Inflammatory macrophage treated with lipopolysaccharide for 1 hour (primary cell): ENCODE results near the gene SF3B2.
"Not testable (repeated sequence)": the region's sequence is repeated elsewhere in the genome, so short reads cannot be mapped to it uniquely, and the experiment has no call there.

ENCODE experiments used
- DNase-seq, 2 donors: peaks; one replicate each; pipeline ENCODE4 v3.0.0-alpha.2; 2020 to 2022

The SF3B2 gene

GRCh38 chr11:66112601-66113499 lies 60.7 kb downstream of the SF3B2 start:
- peak; percentile 58 to 68 for DNase-seq

GRCh38 chr11:66114957-66115356 lies 62.8 kb downstream of the SF3B2 start:
- DNase-seq = not testable (repeated sequence)

- DNase-seq = no peak
These were observed 63.6 kb downstream of the SF3B2 start for GRCh38 chr11:66115638-66116301.

GRCh38 chr11:66116576-66117361 lies 64.6 kb downstream of the SF3B2 start:
- DNase-seq = no peak

- DNase-seq = no peak
These were observed 66.7 kb downstream of the SF3B2 start for GRCh38 chr11:66118847-66119246.
